WTC11 (cell line): ENCODE results near the gene ZNF556. TPM values are rescaled to one million over a fixed set of nuclear protein-coding genes. Genes with fewer than 3 reads are reported as not detected.

Source experiments
- ATAC-seq: fragments of 200-7000 bp; cut with Tn5 transposase; 2 replicates; pipeline ENCODE4 v1.10.0; 2021; ENCODE audit warnings: mild to moderate bottlenecking, moderate library complexity
- CTCF ChIA-PET: fragments of 300-600 bp; sonication (Branson Sonifier 250); formaldehyde crosslinking; loops from one replicate; lab custom pipeline; 2021; ENCODE audit warnings: antibody characterized with exemption; lab: Charles Lee
- POLR2A ChIA-PET: fragments of 350-600 bp; sonication (Branson Sonifier 250); formaldehyde crosslinking; loops from one replicate; lab custom pipeline; 2021; ENCODE audit warnings: antibody characterized with exemption; lab: Charles Lee
- DNase-seq: peaks from one replicate; pipeline ENCODE4 v3.0.0; 2021; ENCODE audit warnings: low spot score
- H3K27ac Mint-ChIP-seq: 2 replicates; pipeline ENCODE4 v1.8.0; 2021; ENCODE audit warnings: mixed read lengths
- H3K27me3 Mint-ChIP-seq: 2 replicates; pipeline ENCODE4 v1.8.0; 2021; ENCODE audit warnings: low read depth, mild to moderate bottlenecking, moderate library complexity, mixed read lengths
- H3K36me3 Mint-ChIP-seq: 2 replicates; pipeline ENCODE4 v1.8.0; 2021; ENCODE audit warnings: mixed read lengths
- H3K4me1 Mint-ChIP-seq: 2 replicates; pipeline ENCODE4 v1.8.0; 2022; ENCODE audit warnings: mixed read lengths
- H3K4me3 Mint-ChIP-seq: 2 replicates; pipeline ENCODE4 v1.8.0; 2021; ENCODE audit warnings: mild to moderate bottlenecking, moderate library complexity, mixed read lengths
- H3K9me3 Mint-ChIP-seq: 2 replicates; pipeline ENCODE4 v1.8.0; 2021; ENCODE audit warnings: mixed read lengths
- ATF6 ChIP-seq: sonication (generic); formaldehyde crosslinking; IDR thresholded peaks from 2 replicates; pipeline ENCODE4 v1.8.1; 2023; ENCODE audit warnings: mild to moderate bottlenecking, missing genetic modification reagents
- ELF4 ChIP-seq: sonication (generic); formaldehyde crosslinking; IDR thresholded peaks from 2 replicates; pipeline ENCODE4 v1.8.1; 2022; ENCODE audit warnings: low read depth, mild to moderate bottlenecking, moderate library complexity, missing genetic modification reagents
- ESRRA ChIP-seq: sonication (generic); formaldehyde crosslinking; IDR thresholded peaks from 2 replicates; pipeline ENCODE4 v1.8.1; 2022; ENCODE audit warnings: mild to moderate bottlenecking, missing genetic modification reagents, borderline replicate concordance
- JAZF1 ChIP-seq: fragments of 250-450 bp; sonication (Bioruptor Pico); IDR thresholded peaks from 2 replicates; pipeline ENCODE4 v1.9.0; 2021; ENCODE audit warnings: moderate library complexity, mild to moderate bottlenecking, inconsistent platforms
- OVOL2 ChIP-seq: fragments of 250-450 bp; sonication (Bioruptor Pico); IDR thresholded peaks from 2 replicates; pipeline ENCODE4 v1.9.0; 2021; ENCODE audit warnings: mild to moderate bottlenecking, borderline replicate concordance
- SOX15 ChIP-seq: fragments of 250-450 bp; sonication (Bioruptor Pico); IDR thresholded peaks from 2 replicates; pipeline ENCODE4 v1.9.0; 2021; ENCODE audit warnings: mild to moderate bottlenecking
- USF1 ChIP-seq: sonication (generic); formaldehyde crosslinking; IDR thresholded peaks from 2 replicates; pipeline ENCODE4 v1.8.0; 2022; ENCODE audit warnings: mild to moderate bottlenecking, missing genetic modification reagents
- ZNF138 ChIP-seq: sonication (generic); formaldehyde crosslinking; conservative IDR thresholded peaks from 2 replicates; pipeline ENCODE4 v1.8.1; 2022; ENCODE audit warnings: mild to moderate bottlenecking, moderate library complexity, missing genetic modification reagents
- ZNF219 ChIP-seq: sonication (generic); formaldehyde crosslinking; IDR thresholded peaks from 2 replicates; pipeline ENCODE4 v1.8.0; 2023; ENCODE audit warnings: missing genetic modification reagents, mild to moderate bottlenecking, borderline replicate concordance
- ZNF532 ChIP-seq: fragments of 250-450 bp; sonication (Bioruptor Pico); IDR thresholded peaks from 2 replicates; pipeline ENCODE4 v1.9.0; 2021; ENCODE audit warnings: mild to moderate bottlenecking, borderline replicate concordance
- total RNA-seq: library from RNA; stranded (reverse); gene quantifications from 3 replicates; pipeline ENCODE4 v1.2.3, GENCODE V29; 2021
- TF ChIP-seq, protein P1 (sequence below): fragments of 200-600 bp; IDR thresholded peaks from 2 replicates; pipeline ENCODE4 v1.8.0; 2022; ENCODE audit warnings: antibody characterized with exemption
- TF ChIP-seq, protein P2 (sequence below): sonication (generic); formaldehyde crosslinking; IDR thresholded peaks from 2 replicates; pipeline ENCODE4 v1.8.0; 2022; ENCODE audit warnings: missing genetic modification reagents

Gene ZNF556
- total RNA-seq, 1 experiment from 2014 or later = 0.11 TPM

- Mint-ChIP-seq H3K9me3 (peaks cover 77% of the 10 kb centered on the region), H3K27ac (no peak overlapping the region)
These were observed 8.3 kb upstream of the ZNF556 start for GRCh38 chr19:2858864-2859263.

DNA sequence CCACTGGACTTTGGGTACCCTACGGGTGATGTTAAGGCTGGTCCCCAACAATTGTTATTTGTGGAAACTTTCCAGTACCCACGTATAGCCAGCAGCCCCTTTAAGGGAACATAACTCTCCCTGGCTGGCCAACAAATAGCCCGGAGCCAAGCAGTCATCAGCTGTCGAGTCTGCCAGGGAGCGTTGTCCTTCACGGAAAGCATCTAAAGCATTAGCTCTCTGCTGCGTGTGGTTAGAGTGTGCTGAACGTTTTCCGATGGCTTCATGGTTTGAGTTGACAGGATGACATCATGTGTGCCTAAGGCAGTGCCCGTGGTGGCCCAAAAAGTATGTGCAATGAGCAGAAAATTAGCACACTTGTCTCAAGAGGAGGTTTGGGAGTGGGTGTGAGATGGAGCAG is 3.3 kb upstream of the ZNF556 start:
- Mint-ChIP-seq H3K27ac (no peak overlapping the region), H3K9me3 (peaks cover 61% of the 10 kb centered on the region), H3K4me3 (no peak overlapping the region), H3K36me3 (peaks cover 29% of the 10 kb centered on the region), H3K4me1 (no peaks in the 10 kb centered on the region), H3K27me3 (peaks cover 32% of the 10 kb centered on the region)
- CTCF ChIA-PET = no interaction called here
- TF ChIP-seq USF1 (no peak), ESRRA (CRISPR knock-in tag) (no peak), SOX15 (CRISPR knock-in tag) (no peak), ZNF138 (CRISPR knock-in tag) (no peak), OVOL2 (CRISPR knock-in tag) (no peak), ATF6 (CRISPR knock-in tag) (no peak), ZNF219 (CRISPR knock-in tag) (no peak), ZNF532 (CRISPR knock-in tag) (no peak), ELF4 (CRISPR knock-in tag) (no peak)
- TF ChIP-seq, protein P1, sequence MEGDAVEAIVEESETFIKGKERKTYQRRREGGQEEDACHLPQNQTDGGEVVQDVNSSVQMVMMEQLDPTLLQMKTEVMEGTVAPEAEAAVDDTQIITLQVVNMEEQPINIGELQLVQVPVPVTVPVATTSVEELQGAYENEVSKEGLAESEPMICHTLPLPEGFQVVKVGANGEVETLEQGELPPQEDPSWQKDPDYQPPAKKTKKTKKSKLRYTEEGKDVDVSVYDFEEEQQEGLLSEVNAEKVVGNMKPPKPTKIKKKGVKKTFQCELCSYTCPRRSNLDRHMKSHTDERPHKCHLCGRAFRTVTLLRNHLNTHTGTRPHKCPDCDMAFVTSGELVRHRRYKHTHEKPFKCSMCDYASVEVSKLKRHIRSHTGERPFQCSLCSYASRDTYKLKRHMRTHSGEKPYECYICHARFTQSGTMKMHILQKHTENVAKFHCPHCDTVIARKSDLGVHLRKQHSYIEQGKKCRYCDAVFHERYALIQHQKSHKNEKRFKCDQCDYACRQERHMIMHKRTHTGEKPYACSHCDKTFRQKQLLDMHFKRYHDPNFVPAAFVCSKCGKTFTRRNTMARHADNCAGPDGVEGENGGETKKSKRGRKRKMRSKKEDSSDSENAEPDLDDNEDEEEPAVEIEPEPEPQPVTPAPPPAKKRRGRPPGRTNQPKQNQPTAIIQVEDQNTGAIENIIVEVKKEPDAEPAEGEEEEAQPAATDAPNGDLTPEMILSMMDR = no peak
- no peak for DNase-seq
- POLR2A ChIA-PET = no interaction called here
- no peak for ATAC-seq

More at GRCh38 chr19:2858864-2859263, 8.3 kb upstream of the ZNF556 start:
- peak; percentile 52; the same call in 1 of the 2 replicates for ATAC-seq
- ChIA-PET CTCF (interaction anchor here (0.9 to 2.1 kb wide), 2 partner anchors 13 to 29 kb away, joined by 3 to 5 read pairs; no protein-coding TSS in a partner anchor), POLR2A (no interaction called here)
- TF ChIP-seq, protein P2, sequence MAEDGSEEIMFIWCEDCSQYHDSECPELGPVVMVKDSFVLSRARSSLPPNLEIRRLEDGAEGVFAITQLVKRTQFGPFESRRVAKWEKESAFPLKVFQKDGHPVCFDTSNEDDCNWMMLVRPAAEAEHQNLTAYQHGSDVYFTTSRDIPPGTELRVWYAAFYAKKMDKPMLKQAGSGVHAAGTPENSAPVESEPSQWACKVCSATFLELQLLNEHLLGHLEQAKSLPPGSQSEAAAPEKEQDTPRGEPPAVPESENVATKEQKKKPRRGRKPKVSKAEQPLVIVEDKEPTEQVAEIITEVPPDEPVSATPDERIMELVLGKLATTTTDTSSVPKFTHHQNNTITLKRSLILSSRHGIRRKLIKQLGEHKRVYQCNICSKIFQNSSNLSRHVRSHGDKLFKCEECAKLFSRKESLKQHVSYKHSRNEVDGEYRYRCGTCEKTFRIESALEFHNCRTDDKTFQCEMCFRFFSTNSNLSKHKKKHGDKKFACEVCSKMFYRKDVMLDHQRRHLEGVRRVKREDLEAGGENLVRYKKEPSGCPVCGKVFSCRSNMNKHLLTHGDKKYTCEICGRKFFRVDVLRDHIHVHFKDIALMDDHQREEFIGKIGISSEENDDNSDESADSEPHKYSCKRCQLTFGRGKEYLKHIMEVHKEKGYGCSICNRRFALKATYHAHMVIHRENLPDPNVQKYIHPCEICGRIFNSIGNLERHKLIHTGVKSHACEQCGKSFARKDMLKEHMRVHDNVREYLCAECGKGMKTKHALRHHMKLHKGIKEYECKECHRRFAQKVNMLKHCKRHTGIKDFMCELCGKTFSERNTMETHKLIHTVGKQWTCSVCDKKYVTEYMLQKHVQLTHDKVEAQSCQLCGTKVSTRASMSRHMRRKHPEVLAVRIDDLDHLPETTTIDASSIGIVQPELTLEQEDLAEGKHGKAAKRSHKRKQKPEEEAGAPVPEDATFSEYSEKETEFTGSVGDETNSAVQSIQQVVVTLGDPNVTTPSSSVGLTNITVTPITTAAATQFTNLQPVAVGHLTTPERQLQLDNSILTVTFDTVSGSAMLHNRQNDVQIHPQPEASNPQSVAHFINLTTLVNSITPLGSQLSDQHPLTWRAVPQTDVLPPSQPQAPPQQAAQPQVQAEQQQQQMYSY (CRISPR knock-in tag) = peak; percentile 62; the same call in 1 of the 2 replicates
- TF ChIP-seq JAZF1 (CRISPR knock-in tag) = no peak
- no peak for DNase-seq
- Mint-ChIP-seq H3K36me3 (peaks cover 55% of the 10 kb centered on the region), H3K4me3 (no peak overlapping the region), H3K27me3 (peaks cover 30% of the 10 kb centered on the region), H3K4me1 (no peaks in the 10 kb centered on the region)
